ENCODE measurements around the gene SLC22A16.
"Not testable (repeated sequence)": the region's sequence is repeated elsewhere in the genome, so short reads cannot be mapped to it uniquely, and the experiment has no call there.

SLC22A16 gene, protein sequence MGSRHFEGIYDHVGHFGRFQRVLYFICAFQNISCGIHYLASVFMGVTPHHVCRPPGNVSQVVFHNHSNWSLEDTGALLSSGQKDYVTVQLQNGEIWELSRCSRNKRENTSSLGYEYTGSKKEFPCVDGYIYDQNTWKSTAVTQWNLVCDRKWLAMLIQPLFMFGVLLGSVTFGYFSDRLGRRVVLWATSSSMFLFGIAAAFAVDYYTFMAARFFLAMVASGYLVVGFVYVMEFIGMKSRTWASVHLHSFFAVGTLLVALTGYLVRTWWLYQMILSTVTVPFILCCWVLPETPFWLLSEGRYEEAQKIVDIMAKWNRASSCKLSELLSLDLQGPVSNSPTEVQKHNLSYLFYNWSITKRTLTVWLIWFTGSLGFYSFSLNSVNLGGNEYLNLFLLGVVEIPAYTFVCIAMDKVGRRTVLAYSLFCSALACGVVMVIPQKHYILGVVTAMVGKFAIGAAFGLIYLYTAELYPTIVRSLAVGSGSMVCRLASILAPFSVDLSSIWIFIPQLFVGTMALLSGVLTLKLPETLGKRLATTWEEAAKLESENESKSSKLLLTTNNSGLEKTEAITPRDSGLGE

DNA sequence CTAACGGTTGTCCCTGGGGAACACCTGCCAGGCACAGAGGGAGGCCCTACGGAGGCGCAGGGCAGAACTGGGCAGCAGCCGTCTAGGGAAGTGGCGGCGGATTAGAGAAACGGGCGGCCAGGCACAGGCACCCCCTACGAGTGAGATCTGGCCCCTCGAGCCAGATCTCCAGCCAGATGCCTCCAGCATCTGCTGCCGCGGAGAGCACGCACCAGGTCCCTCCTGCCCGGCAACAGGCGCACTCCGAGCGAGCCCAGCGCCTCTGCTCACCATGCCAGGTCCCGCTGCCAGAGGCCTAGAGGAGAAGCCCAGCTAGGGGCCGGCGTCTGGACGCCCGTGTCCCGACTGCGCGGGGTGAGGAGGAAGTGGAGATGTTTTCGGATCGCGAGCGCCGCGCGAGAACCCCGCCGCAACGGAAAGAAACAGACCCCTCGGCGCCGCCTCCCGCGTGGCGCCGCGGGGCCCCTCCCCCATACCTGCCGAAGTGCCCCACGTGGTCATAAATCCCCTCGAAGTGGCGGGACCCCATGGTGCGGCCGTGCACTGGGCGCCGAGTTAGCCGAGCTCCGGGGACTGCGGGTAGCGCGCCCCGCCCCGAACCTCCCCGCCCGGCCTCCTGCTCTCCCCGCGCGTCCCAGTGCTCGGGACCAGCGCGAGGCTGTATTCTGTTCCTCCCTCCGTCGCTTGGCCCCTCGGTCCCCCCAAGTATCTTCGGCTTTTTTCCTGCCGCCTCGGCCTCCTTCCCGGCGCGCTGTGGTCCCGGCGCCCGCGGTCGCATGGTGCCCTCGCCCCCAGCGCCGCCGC, at the start of gene SLC22A16:
Gene SLC22A16, minus strand, starts transcription at position 568 of the 804 bp plus-strand sequence. Its CDS starts 39 bp downstream, at position 529.
- no peak for DNase-seq

DNA sequence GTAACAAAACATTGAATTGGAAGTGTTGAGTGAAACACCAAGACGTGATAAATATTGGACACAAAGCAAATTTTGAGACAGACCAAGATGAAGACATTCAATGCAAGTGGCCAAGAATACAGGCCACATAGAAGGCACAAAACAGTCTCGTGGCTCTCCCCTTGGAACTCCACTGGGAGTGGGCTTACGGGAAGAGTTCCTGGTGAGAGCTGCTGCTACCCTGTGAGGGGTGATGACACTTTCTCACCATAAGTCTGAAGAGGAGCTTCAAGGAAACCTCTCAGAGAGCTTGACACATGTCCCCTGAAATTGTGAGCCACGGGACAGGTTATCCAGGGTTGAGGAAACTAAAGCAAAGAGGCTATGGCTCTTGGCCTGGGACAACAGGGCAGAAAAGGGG, 48.6 kb upstream of the SLC22A16 start:
- DNase-seq = no peak

DNA sequence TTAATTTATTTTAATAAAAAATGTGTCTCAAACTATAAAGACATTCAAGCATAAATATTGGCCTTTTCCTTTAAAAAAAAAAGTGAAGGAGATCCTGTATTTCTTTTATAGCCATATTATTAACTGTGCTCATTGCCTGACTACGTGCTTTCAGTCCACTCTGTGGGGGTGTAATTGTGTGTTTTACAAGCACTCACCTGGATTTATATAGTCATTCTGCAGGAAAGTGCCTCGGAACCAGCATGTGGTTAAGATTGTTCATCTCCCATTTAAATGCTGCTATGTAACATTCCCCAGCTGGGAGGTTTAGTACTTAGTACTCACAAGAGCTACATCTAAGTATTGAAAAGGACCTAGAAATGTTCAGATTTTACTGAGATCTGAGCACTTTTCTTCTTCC, 47.9 kb upstream of the SLC22A16 start:
- no peak for DNase-seq

DNA sequence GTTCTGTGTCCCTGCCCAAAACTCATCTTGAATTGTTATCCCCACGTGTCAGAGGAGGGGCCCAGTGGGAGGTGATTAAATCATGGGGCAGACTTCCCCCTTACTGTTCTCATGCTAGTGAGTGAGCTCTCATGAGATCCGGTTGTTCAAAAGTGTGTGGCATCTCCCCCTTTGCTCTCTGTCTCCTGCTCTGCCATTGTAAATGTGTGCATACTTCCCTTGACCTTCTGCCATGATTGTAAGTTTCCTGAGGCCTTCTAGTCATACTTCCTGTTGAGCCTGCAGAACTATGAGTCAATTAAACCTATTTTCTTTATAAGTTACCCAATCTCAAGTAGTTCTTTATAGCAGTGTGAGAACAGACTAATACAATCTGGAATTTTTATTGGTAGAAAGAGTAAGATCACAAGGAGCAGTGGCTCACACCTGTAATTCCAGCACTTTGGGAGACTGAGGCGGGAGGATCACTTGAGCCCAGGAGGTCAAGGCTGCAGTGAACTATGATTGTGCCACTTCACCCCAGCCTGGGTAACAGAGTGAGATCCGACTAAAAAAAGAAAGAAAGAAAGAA, 47.1 kb upstream of the SLC22A16 start:
- DNase-seq = no peak

DNA sequence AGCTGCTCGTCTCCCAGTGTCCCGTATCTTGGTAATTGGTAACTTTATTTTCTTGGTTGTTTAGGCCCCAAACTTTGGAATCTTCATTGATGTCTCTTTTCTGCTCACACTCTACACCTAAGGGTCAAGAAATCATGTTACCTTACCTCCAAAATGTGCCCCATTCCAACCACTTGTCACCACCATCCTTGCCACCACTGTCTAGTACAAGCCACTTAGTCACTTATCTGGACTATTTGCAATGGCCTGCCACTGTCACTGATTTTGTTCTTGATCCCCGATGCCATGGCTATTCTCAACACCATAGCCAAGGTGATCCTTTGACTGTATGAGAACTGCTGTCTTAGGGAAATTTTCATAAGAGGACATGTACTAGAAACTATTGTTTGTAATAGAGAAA, 46.0 kb upstream of the SLC22A16 start:
- DNase-seq = no peak

DNA sequence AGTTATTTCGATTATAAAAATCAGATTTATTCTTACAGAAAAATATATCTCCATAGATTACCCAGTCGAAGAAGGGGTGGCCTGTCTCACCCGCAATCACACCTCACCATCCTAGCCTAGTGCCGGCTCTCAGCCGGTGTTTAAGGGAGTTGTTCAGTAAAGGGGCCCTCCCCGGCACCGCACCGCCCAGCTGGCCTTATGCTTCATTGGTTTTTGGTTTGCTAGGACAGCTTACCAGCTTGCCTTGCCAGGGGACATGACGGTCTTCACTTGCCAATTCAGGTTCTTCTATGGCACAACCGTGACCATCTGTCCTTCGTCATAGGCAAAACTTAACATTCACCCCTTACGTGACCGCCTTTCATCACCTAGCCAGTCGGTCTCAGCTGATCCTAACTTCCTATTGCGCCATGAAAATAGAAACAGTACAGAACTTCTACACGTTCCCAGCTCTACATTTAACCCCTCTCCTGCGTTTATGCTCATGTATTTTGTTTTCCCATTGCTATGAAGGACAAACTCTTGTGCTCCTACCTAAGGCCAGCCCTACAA, 44.7 kb upstream of the SLC22A16 start:
- no peak for DNase-seq

DNA sequence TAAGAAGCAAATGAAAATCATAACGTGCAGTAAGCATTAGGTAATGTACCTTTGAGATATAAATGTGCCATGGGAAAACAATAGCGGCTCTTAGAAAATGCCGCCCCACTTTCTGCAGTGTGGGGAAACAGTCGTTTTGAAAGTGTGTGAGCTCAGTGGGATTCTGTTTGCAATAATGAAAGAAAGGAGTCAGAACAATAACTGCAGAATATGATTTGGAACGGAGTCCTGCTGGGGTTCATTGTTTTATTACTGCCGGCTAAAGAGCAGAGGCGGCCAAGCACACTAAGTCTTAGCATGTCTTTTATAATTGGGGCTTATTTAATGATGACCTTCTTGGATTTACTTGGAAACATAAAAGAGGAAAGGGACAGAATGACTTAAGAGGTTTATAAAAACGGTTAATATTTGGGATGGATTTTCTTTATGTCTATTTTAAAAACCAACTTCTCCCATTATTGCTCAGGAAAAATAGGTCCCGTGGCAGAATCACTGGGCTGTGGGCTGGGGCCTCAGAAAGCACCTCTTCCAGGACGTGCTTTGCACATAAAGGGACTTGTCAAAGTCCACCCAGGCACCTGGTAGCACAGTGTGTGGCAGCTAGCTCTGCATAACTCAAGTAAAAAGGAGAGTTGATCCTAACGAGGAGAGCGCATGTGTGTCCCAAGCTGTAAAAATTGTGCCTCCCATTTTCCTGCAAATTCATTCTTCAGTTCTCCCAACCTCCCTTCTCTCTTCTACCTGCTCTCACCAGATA, 44.0 kb upstream of the SLC22A16 start:
- peak; percentile 55 for DNase-seq

DNA sequence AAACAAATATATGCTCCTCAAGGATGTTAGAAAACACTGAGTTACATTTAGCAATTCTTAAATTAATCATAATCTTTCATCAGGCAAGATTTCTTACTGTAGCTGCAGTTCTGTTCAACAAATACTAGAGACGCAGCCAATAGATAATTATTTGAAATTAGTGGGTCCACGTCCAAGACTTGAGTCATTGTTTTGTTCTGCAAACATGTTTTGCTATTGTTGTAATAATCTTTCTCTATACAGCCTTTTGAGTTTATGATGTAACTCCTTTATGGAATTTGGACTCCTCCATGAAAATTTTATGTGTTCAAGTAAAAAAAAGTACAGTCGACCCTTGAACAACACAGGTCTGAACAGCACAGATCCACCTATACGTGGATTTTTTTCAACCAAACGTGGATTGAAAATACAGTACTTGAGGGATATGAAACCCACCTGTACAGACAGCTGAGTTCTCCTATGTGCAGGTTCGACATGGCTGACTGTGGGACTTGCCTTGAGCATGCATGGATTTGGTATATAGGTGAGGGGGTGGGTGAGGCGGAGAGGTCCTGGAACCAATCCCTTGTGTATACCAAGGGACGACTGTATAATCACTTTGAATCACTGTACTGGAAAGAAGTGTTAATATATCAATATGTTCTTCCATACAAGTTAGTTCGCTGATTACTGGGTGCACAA, 41.3 kb upstream of the SLC22A16 start:
- no peak for DNase-seq

DNA sequence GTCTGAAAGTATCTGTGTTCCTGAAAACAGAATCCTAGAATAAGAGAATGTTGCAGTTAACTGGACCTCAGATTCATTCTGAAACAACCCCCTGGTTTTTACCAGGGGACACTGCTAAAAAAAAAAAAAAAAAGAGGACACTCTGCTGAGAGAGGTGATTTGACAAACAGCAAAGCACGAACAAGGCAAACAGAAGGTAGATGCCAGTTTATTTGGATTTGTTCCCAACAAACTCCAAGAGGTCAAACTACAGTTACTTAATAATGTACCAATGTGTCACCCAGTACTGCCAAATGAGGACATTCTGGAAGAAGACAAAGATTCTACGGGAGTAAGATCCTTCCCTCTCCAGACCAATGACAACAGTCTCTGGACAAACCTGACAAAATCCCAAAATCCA, 40.6 kb upstream of the SLC22A16 start:
- DNase-seq = no peak

DNA sequence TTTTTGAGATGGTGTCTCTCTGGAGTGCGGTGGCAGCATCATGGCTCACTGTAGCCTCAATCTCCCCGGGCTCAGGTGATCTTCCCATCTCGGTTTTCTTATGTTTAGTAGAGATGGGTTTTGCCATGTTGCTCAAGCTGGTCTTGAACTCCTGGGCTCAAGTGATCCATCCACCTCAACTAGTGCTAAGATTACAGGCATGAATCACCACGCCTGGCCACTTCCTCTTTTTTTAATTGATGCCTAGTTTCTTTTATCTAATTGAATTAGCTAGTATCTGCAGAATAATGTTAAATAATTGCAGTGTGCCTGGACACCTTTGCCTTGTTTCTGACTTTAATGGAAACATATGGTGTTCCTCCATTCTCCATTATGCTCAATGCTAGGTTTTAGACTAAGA, 38.4 kb upstream of the SLC22A16 start:
- DNase-seq = no peak

DNA sequence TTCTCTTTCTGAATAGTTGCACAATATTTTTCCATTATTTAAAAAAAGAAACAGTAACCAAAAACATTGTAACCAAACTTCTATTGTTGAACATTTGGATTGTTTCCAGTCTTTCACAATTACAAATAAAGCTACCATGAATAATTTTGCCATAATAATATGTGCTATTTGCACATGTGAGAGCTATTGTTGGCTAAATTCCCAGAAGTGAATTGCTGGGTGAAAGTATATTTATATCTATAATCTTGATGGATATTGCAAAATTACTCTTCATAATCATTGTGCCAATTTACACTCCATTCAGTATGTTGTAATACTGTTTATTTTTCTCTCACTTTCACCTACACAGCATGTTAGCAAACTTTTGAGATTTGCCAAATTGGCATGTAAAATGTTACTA, 36.6 kb upstream of the SLC22A16 start:
- peak; percentile 75 for DNase-seq

DNA sequence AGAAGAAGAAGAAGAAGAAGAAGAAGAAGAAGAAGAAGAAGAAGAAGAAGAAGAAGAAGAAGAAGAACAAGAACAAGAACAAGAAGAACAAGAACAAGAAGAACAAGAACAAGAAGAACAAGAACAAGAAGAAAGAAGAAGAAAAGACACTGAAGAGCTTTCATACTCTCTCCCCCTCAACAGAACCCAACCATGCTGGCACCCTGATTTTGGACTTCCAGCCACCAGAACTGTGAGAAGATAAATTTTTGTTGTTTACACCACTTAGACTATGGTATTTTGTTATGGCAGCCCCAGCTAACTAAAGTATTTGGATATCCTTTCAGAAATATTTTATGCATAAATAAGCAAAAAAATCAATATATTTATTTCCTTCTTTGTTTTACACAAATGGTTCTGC, 36.1 kb upstream of the SLC22A16 start:
- not testable (repeated sequence) for DNase-seq

DNA sequence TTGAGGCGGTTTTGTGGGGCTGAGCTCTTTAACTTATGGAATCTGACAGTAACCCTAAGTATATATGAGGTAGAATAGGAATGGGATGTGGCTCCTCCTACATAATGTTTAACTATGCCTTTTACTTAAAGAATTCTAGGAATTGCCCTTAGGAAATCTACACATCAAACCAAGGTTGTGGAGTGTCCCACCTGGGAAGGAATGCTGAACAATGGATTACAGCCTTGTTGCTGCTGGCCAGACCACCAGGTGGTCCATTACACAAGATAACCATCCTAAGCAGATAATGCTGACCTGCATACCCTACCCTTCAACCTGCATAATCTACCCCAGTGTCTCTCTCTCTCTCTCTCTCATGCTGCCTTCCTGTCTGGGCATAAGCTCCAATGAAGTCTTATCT, 35.0 kb upstream of the SLC22A16 start:
- no peak for DNase-seq

DNA sequence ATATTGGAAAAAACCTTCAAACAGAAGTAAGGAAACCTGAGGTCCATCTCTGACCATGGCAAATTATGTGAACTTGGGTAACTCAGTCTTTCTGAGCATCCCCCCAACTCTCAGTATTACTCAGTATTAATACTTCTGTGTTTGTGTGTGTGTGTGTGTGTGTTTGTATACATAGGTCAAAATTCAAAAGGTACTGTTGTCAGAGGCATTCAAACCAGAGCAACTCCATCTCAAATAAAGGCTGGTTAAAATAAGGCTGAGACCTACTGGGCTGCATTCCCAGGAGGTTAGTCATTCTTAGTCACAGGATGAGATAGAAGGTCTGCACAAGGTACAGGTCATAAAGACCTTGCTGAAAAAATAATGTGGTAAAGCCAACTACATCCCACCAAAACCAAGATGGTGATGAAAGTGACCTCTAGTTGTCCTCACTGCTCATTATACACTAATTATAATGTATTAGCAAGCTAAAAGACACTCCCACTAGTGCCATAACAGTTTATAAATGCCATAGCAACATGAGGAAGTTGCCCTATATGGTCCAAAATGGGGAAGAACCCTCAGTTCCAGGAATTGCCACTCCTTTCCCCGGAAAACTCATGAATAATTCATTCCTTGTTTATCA, 33.3 kb upstream of the SLC22A16 start:
- no peak for DNase-seq

DNA sequence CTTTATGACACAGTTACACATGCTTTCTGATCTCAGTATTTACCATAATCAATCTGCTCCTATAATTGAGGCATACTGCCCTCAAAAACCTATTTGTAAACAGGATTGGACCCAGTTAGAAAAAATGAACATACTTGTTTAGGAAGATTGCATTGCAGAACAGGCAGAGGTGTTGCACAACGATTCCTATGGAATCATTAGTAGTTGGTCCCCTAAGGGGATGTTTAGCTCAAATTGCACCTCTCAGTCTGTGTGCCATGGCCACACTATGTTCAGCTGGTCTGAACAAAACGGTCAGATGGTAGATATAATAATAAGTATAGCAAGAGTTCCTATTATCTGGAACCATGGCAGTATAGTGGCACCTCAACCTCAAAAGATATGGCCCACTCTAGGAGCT, 28.5 kb upstream of the SLC22A16 start:
- not testable (repeated sequence) for DNase-seq

DNA sequence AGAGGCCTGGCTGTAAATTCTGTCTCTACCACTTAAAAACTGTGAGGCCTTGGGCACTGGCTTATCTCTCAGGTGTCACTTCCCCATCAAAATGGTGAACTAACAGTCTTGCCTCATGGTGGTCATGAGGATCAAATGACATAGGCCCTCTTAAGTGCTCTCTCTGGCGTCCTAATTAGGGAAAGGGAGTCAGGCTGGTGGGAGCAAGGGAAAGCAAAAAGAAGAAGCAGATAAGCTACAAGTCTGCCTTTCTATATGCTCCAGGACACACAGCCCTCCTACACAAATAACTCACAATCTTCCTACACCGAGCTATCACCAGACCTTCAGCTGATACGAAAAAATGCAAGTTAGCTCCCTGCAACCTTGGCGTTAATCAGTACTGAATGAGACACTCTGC, 19.5 kb upstream of the SLC22A16 start:
- no peak for DNase-seq

DNA sequence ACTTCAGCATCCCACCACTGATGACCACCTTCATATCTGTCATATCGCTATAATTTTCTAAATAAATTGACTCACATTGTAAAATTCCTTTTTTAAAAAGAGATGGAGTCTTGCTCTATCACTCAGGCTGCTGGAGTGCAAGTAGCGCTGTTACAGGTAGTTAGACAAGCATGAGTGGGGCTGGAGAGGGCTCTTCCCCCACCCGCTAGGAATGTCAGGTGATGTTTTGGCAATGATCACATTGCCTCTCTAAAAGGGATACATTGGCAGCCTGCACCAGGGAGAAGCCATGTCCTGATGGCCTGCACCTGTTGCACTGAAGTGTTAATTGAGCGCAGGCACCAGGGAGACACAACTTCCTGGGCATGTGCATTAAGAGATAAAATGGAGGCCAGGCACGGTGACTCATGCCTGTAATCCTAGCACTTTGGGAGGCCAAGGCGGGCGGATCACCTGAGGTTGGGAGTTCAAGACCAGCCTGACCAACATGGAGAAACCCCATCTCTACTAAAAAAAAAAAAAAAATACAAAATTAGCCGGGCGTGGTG, 16.9 kb upstream of the SLC22A16 start:
- DNase-seq = no peak

DNA sequence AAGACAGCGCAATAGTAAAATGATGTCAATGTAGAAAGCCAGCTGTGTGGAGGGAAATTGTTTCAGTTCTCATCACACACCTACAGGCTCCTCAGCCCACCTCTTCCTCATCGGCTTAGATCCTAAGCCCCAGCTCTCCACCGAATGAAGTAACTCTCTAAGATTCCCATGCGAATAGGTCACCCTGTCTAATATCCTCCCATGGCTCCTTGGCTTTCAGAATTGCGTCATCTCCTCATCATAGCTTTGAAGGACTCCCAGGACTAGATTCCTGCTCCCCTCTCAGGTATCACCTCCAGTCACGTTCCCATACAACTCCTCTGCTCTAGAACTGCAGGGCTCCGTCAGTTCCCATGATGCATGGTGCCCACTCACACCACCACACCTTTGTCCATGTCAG, 16.2 kb upstream of the SLC22A16 start:
- DNase-seq = no peak

DNA sequence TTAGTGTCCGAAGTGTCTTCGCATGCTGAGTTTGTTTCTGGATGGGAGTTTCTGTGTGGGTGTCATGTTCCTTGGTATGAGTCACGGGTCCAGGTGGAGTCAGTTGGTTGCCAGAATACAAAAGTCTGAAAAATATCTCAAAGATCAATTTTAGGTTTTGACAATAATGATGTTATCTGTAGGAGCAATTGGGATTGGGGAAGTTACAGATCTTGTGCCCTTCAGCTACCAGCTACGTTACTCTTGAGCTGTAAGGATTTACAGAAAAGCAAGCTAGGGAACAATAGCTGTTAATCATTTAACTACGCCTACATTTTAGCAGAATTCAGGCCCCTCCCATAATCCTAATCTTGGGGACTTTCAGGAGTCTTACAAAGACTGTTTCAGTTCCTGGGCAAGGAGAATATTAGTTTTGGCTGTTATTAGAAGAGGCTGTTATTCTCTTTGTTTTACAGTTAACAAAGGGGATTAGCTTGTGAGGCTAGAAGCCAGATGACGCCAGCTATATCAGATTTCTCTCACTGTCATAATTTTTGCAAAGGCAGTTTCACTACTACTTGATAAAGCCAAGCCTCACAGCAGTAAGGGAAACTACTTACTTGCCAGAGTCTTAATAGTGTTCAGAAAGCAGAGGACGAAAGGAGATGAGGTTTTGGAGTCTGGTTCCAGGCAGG, 15.4 kb upstream of the SLC22A16 start:
- no peak for DNase-seq

DNA sequence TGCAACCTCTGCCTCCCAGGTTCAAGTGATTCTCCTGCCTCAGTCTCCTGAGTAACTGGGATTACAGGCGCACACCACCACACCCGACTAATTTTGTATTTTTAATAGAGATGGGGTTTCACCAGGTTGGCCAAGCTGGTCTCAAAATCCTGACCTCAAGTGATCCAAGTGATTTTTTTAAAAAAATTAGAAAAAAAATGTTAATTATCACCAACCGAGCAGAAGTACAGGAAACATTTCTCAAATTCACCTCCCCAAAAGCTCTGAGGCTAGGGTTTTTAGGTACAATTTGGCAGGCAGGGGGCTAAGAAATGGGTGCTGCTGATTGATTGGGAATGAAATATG, 14.9 kb upstream of the SLC22A16 start:
- DNase-seq = no peak

DNA sequence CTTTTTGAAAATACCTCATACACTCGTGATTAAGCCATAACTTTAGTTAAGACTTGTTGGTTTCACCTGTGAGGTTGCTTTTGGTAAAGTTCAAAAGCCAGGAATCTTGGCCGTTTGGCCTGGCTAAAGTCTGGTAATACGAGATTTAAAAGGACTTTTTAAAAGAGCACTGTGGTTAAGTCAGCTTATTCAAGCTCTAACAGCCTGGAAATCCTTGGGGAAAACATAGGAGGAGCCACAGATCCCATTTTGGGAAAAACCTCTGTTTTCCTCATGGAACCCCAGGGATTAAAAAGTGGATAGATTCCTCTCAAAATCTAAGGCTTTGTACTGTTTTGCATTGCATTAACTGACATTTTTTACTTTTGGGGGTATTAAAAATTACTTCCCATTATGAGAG, 13.7 kb upstream of the SLC22A16 start:
- DNase-seq = no peak

Measured in COR-L47 (cell line).